GM12878 (cell line): Measurements from ENCODE around the gene COL21A1. TPM values are rescaled to one million over a fixed set of nuclear protein-coding genes. Genes with fewer than 3 reads are reported as not detected.

Source experiments
- ATAC-seq: fragments of 200-7000 bp; cut with Tn5 transposase; 3 replicates; pipeline ENCODE4 v1.9.1; 2020; ENCODE audit warnings: mild to moderate bottlenecking, moderate library complexity
- BruUV-seq: library from RNA; stranded (reverse); fragments of 400-500 nt; replicated peaks from 2 replicates; lab custom pipeline; 2021; lab: Mats Ljungman, UMichigan
- CTCF ChIA-PET: fragments of 300-600 bp; sonication (Branson Sonifier 250); formaldehyde crosslinking; extraction: SDS; loops from one replicate; lab custom pipeline; 2021; ENCODE audit warnings: inconsistent platforms; lab: Yijun Ruan, JAX
- POLR2A ChIA-PET: fragments of 350-600 bp; formaldehyde crosslinking; extraction: SDS; loops from one replicate; lab custom pipeline; 2021; ENCODE audit warnings: inconsistent platforms; lab: Charles Lee
- RAD21 ChIA-PET: fragments of 300-600 bp; sonication (Branson Sonifier 250); formaldehyde crosslinking; loops from one replicate; lab custom pipeline; 2023; ENCODE audit warnings: antibody characterized with exemption; ENCODE audit not compliant: unreplicated experiment; lab: Charles Lee
- SMC1A ChIA-PET: fragments of 300-600 bp; sonication (Branson Sonifier 250); formaldehyde crosslinking; loops from one replicate; lab custom pipeline; 2023; ENCODE audit not compliant: unreplicated experiment, uncharacterized antibody; lab: Charles Lee
- DNase-seq: peaks from one replicate; pipeline ENCODE4 v3.0.0-alpha.2; 2011; ENCODE audit warnings: low read depth, low spot score
- FAIRE-seq: peaks from 3 replicates; lab custom pipeline; 2011; peaks lifted over from hg19 to GRCh38; lab: Jason Lieb, UNC
- H2AFZ ChIP-seq: 2 replicates; pipeline ENCODE4 v1.6.0; 2011; ENCODE audit warnings: low read depth, low read length, control low read depth; ENCODE audit not compliant: control insufficient read depth
- H3K27ac ChIP-seq: 2 replicates; pipeline ENCODE4 v1.5.1; 2011; ENCODE audit warnings: control low read depth; ENCODE audit not compliant: control insufficient read depth, insufficient read depth
- H3K27me3 ChIP-seq, 2 experiments: replicated peaks in 1 of 2; 2 replicates each; pipeline versions ENCODE4 v1.6.0 to v1.6.1; 2011; ENCODE audit warnings: low read length in 1 of 2; ENCODE audit not compliant: control insufficient read depth in 2 of 2, insufficient read depth in 2 of 2
- H3K36me3 ChIP-seq, 2 experiments: 2 replicates each; pipeline ENCODE4 v1.5.1; 2011; ENCODE audit warnings: low read length in 1 of 2; ENCODE audit not compliant: control insufficient read depth in 2 of 2, insufficient read depth in 2 of 2
- H3K4me1 ChIP-seq: 2 replicates; pipeline ENCODE4 v1.6.1; 2011; ENCODE audit warnings: mild to moderate bottlenecking, low read length, moderate library complexity, mixed read lengths; ENCODE audit not compliant: control insufficient read depth, insufficient read depth
- H3K4me2 ChIP-seq: 2 replicates; pipeline ENCODE4 v1.6.0; 2011; ENCODE audit warnings: control low read depth; ENCODE audit not compliant: control insufficient read depth, insufficient read depth
- H3K4me3 ChIP-seq: fragments of 200-600 bp; sonication (generic); 2 replicates; pipeline ENCODE4 v1.5.1; 2016
- H3K79me2 ChIP-seq: 2 replicates; pipeline ENCODE4 v1.6.0; 2011; ENCODE audit warnings: low read length; ENCODE audit not compliant: control insufficient read depth, insufficient read depth
- H3K9ac ChIP-seq: 2 replicates; pipeline ENCODE4 v1.8.0; 2011; ENCODE audit warnings: low read length, control low read depth, mixed read lengths; ENCODE audit not compliant: control insufficient read depth, insufficient read depth
- H3K9me3 ChIP-seq: replicated peaks from 3 replicates; pipeline ENCODE4 v1.5.1; 2011; ENCODE audit warnings: mild to moderate bottlenecking, low read length; ENCODE audit not compliant: control insufficient read depth, insufficient read depth
- H4K20me1 ChIP-seq: 2 replicates; pipeline ENCODE4 v1.6.0; 2011; ENCODE audit not compliant: control insufficient read depth, insufficient read depth
- CBX5 ChIP-seq: sonication (generic); IDR thresholded peaks from 2 replicates; pipeline ENCODE4 v1.6.1; 2016; ENCODE audit warnings: low read depth, moderate library complexity, mild to moderate bottlenecking, inconsistent platforms
- CHD2 ChIP-seq: IDR thresholded peaks from 2 replicates; pipeline ENCODE4 v1.6.1; 2011; ENCODE audit warnings: low read depth, low read length, improper control_type of control experiment, borderline replicate concordance
- HDGF ChIP-seq: fragments of 450-650 bp; IDR thresholded peaks from 2 replicates; pipeline ENCODE4 v1.6.1; 2016; ENCODE audit warnings: antibody characterized with exemption
- SPI1 ChIP-seq: IDR thresholded peaks from 2 replicates; pipeline ENCODE4 v1.6.1; 2011; ENCODE audit warnings: low read depth, mild to moderate bottlenecking, low read length, moderate library complexity, borderline replicate concordance; ENCODE audit not compliant: insufficient read depth
- YY1 ChIP-seq: IDR thresholded peaks from 2 replicates; pipeline ENCODE4 v1.6.1; 2011; ENCODE audit warnings: low read depth, mild to moderate bottlenecking, low read length
- ZBED1 ChIP-seq: IDR thresholded peaks from 2 replicates; pipeline ENCODE4 v1.6.1; 2016; ENCODE audit warnings: borderline replicate concordance
- ZBTB11 ChIP-seq: fragments of 450-650 bp; formaldehyde crosslinking; IDR thresholded peaks from 2 replicates; pipeline ENCODE4 v1.5.0; 2022; ENCODE audit warnings: mild to moderate bottlenecking, missing genetic modification characterization
- ZNF384 ChIP-seq: IDR thresholded peaks from 2 replicates; pipeline ENCODE4 v1.6.1; 2012; ENCODE audit warnings: low read depth, mild to moderate bottlenecking, low read length, improper control_type of control experiment, borderline replicate concordance
- WGBS: methylation state at CpG from one replicate; pipeline ENCODE4 v1.1.6; 2016; ENCODE audit warnings: low lambda C conversion rate; ENCODE audit not compliant: insufficient replicate concordance, insufficient coverage; ENCODE audit errors: missing lambda C conversion rate; 5-methylcytosine and 5-hydroxymethylcytosine counted together
- in situ Hi-C: fragments of 300-500 bp; cut with MboI; formaldehyde crosslinking; loops from 9 replicates; pipeline ENCODE4 v1.14.3; 2018; ENCODE audit warnings: mixed read lengths
- intact Hi-C: fragments of 100-400 bp; cut with micrococcal nuclease; formaldehyde crosslinking; loops from one replicate; pipeline ENCODE4 v1.14.2; 2022; ENCODE audit not compliant: unreplicated experiment
- polyA plus RNA-seq, 11 experiments: library from polyadenylated mRNA; depleted of rRNA in 4 of 11; unstranded in 6 of 11; stranded (reverse) in 5 of 11; fragments of >200 nt; fragmentation: Nextera tagmentation in 4 of 11; fragmentation: Illumina TruSeq in 1 of 11; extraction: Ambion mirVana in 4 of 11; extraction: Trizol in 1 of 11; gene quantifications; 1 replicate in 1 of 11; 2 replicates in 10 of 11; pipeline versions ENCODE4 v1.2.1 to v1.2.3, GENCODE V29; 2011 to 2016; ENCODE audit warnings: inconsistent platforms in 2 of 11, missing spikeins in 2 of 11, low read depth in 1 of 11
- total RNA-seq, 4 experiments: library from RNA; depleted of rRNA in 3 of 4; stranded (reverse); fragments of >200 nt in 3 of 4; fragmentation: Illumina TruSeq in 1 of 4; extraction: Trizol in 1 of 4; gene quantifications; 2 replicates each; pipeline versions ENCODE4 v1.2.1 to v1.2.3, GENCODE V29; 2013 to 2021
- TF ChIP-seq, protein P1 (sequence below): IDR thresholded peaks from 2 replicates; pipeline ENCODE4 v1.6.1; 2011; ENCODE audit warnings: low read depth, low read length, improper control_type of control experiment, borderline replicate concordance
- TF ChIP-seq, protein P2 (sequence below): fragments of 450-650 bp; IDR thresholded peaks from 2 replicates; pipeline ENCODE4 v1.6.1; 2016; ENCODE audit warnings: mild to moderate bottlenecking, moderate library complexity, borderline replicate concordance
- TF ChIP-seq, protein P3 (sequence below): IDR thresholded peaks from 2 replicates; pipeline ENCODE4 v1.6.1; 2011; ENCODE audit warnings: mild to moderate bottlenecking, low read depth, low read length, moderate library complexity; ENCODE audit not compliant: insufficient replicate concordance

Gene COL21A1
- total and polyA plus RNA-seq, 10 of the 15 experiments (the other 5 are each of a cell fraction or from before 2014, with no cell fraction given), result 0.10 TPM; not detected in 9

GRCh38 chr6:56072856-56073255 lies 174.5 kb downstream of the COL21A1 start:
- TF ChIP-seq SPI1, result no peak
- no peak for TF ChIP-seq ZBTB11 (CRISPR knock-in tag)
- TF ChIP-seq YY1, result no peak
- no peak for TF ChIP-seq ZNF384
- TF ChIP-seq, protein P1, sequence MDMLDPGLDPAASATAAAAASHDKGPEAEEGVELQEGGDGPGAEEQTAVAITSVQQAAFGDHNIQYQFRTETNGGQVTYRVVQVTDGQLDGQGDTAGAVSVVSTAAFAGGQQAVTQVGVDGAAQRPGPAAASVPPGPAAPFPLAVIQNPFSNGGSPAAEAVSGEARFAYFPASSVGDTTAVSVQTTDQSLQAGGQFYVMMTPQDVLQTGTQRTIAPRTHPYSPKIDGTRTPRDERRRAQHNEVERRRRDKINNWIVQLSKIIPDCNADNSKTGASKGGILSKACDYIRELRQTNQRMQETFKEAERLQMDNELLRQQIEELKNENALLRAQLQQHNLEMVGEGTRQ, result no peak
- TF ChIP-seq CHD2, result no peak
- no peak for TF ChIP-seq CBX5
- TF ChIP-seq, protein P2, sequence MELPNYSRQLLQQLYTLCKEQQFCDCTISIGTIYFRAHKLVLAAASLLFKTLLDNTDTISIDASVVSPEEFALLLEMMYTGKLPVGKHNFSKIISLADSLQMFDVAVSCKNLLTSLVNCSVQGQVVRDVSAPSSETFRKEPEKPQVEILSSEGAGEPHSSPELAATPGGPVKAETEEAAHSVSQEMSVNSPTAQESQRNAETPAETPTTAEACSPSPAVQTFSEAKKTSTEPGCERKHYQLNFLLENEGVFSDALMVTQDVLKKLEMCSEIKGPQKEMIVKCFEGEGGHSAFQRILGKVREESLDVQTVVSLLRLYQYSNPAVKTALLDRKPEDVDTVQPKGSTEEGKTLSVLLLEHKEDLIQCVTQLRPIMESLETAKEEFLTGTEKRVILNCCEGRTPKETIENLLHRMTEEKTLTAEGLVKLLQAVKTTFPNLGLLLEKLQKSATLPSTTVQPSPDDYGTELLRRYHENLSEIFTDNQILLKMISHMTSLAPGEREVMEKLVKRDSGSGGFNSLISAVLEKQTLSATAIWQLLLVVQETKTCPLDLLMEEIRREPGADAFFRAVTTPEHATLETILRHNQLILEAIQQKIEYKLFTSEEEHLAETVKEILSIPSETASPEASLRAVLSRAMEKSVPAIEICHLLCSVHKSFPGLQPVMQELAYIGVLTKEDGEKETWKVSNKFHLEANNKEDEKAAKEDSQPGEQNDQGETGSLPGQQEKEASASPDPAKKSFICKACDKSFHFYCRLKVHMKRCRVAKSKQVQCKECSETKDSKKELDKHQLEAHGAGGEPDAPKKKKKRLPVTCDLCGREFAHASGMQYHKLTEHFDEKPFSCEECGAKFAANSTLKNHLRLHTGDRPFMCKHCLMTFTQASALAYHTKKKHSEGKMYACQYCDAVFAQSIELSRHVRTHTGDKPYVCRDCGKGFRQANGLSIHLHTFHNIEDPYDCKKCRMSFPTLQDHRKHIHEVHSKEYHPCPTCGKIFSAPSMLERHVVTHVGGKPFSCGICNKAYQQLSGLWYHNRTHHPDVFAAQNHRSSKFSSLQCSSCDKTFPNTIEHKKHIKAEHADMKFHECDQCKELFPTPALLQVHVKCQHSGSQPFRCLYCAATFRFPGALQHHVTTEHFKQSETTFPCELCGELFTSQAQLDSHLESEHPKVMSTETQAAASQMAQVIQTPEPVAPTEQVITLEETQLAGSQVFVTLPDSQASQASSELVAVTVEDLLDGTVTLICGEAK, result no peak
- TF ChIP-seq ZBED1, result no peak
- TF ChIP-seq HDGF, result no peak
- TF ChIP-seq, protein P3, sequence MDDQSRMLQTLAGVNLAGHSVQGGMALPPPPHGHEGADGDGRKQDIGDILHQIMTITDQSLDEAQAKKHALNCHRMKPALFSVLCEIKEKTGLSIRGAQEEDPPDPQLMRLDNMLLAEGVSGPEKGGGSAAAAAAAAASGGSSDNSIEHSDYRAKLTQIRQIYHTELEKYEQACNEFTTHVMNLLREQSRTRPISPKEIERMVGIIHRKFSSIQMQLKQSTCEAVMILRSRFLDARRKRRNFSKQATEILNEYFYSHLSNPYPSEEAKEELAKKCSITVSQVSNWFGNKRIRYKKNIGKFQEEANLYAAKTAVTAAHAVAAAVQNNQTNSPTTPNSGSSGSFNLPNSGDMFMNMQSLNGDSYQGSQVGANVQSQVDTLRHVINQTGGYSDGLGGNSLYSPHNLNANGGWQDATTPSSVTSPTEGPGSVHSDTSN, result no peak
- Histone ChIP-seq H3K27ac (no peak overlapping the region), H3K4me2 (no peak overlapping the region), H3K4me3 (no peak overlapping the region), H2AFZ (no peak overlapping the region), H3K9me3 (no peaks in the 10 kb centered on the region), H3K36me3 (no peaks in the 10 kb centered on the region), H4K20me1 (no peaks in the 10 kb centered on the region), H3K4me1 (no peaks in the 10 kb centered on the region), H3K27me3 (no peaks in the 10 kb centered on the region), H3K79me2 (no peaks in the 10 kb centered on the region), H3K9ac (no peak overlapping the region)
- DNase-seq (no peak), FAIRE-seq (no peak), ATAC-seq (no peak)
- ChIA-PET RAD21 (no interaction called here), CTCF (no interaction called here), SMC1A (interaction anchor here (1.3 to 1.5 kb wide), 2 partner anchors 10 to 11 kb away, joined by 3 to 4 read pairs; no protein-coding TSS in a partner anchor), POLR2A (no interaction called here)
- intact Hi-C loops, result no loop called here
- 80% methylated on average over 1 of the region's 1 CpG for WGBS
- no TSS peak for BruUV-seq
- in situ Hi-C loops, result no loop called here
